Measurements from ENCODE around the gene SPEN. TPM values are rescaled to one million over a fixed set of nuclear protein-coding genes. Genes with fewer than 3 reads are reported as not detected.
"Not testable (repeated sequence)": the region's sequence is repeated elsewhere in the genome, so short reads cannot be mapped to it uniquely, and the experiment has no call there.

SPEN gene
- total and polyA plus RNA-seq, 2 experiments from 2014 or later, result 14.9 to 43.6 TPM

DNA sequence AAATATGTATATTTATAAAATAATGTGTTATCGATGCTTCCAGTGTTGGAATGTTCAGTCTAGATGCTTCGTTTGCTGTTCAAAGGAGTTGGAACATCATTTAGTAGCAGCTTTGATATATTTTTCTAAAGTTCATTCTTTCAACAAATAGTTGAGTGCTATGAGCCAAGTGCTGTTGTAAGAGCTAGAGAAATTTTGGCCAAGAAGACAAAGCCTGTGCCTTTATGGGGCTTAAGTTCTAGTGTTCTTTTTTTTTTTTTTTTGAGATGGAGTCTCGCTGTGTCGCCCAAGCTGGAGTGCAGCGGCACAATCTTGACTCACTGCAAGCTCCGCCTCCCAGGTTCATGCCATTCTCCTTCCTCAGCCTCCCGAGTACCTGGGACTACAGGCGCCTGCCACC, 78.9 kb downstream of the SPEN start:
- H3K4me3 Mint-ChIP-seq; H3K4me1 ChIP-seq (ENCODE audit: insufficient read depth); H3K9me2 ChIP-seq (ENCODE audit: insufficient read depth); H2AFZ ChIP-seq; H3K9me3 Mint-ChIP-seq; ATAC-seq; H3K79me2 ChIP-seq (replicated peaks; ENCODE audit: insufficient read depth); H3F3A ChIP-seq (replicated peaks; ENCODE audit: low read depth); H3K4me2 ChIP-seq; H4K20me1 ChIP-seq (replicated peaks; ENCODE audit: insufficient read depth); H3K4me1 Mint-ChIP-seq; H3K27me3 Mint-ChIP-seq (ENCODE audit: insufficient read depth, low read depth, poor library complexity); DNase-seq (ENCODE audit: low spot score); H3K27ac Mint-ChIP-seq; H3K27ac ChIP-seq (ENCODE audit: low read depth); H3K4me3 ChIP-seq; H3K27me3 ChIP-seq (ENCODE audit: insufficient read depth): not testable (repeated sequence)
- peaks cover 32% of the 10 kb centered on the region for H3K36me3 ChIP-seq (ENCODE audit: insufficient read depth)
- peaks cover 72% of the 10 kb centered on the region for H3K36me3 Mint-ChIP-seq (ENCODE audit: low read depth)

DNA sequence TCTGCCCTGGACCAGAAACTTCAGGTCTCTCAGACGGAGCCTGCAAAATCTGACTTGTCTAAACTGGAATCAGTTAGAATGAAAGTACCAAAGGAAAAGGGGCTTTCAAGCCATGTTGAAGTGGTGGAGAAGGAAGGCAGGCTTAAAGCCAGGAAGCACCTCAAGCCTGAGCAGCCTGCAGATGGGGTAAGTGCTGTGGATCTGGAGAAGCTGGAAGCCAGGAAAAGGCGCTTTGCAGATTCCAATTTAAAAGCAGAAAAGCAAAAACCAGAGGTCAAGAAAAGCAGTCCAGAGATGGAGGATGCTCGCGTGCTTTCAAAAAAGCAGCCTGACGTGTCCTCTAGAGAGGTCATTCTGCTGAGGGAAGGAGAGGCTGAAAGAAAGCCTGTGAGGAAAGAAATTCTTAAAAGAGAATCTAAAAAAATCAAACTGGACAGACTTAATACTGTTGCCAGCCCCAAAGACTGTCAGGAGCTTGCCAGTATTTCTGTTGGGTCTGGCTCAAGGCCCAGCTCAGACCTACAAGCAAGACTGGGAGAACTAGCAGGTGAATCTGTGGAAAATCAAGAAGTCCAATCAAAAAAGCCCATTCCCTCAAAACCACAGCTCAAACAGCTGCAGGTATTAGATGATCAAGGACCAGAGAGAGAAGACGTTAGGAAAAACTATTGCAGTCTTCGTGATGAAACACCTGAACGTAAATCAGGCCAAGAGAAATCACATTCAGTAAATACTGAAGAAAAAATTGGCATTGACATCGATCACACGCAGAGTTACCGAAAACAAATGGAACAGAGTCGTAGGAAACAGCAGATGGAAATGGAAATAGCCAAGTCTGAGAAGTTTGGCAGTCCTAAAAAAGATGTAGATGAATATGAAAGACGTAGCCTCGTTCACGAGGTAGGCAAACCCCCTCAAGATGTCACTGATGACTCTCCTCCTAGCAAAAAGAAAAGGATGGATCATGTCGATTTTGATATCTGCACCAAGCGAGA, 81.8 kb downstream of the SPEN start:
- no peaks in the 10 kb centered on the region for H3K27me3 ChIP-seq (ENCODE audit: insufficient read depth)
- no peak overlapping the region for H2AFZ ChIP-seq
- H3F3A ChIP-seq (replicated peaks; ENCODE audit: low read depth), result peaks cover 2% of the 10 kb centered on the region; the same call in 1 of the 2 replicates
- H3K9me2 ChIP-seq (ENCODE audit: insufficient read depth), result no peaks in the 10 kb centered on the region
- no peak for DNase-seq (ENCODE audit: low spot score)
- H4K20me1 ChIP-seq (replicated peaks; ENCODE audit: insufficient read depth), result peaks cover 10% of the 10 kb centered on the region
- Mint-ChIP-seq H3K9me3 (no peaks in the 10 kb centered on the region), H3K36me3 (ENCODE audit: low read depth) (peaks cover 76% of the 10 kb centered on the region), H3K27ac (no peak overlapping the region), H3K4me3 (no peak overlapping the region), H3K27me3 (ENCODE audit: insufficient read depth, low read depth, poor library complexity) (peaks cover 2% of the 10 kb centered on the region), H3K4me1 (peaks cover 5% of the 10 kb centered on the region)
- H3K36me3 ChIP-seq (ENCODE audit: insufficient read depth), result peaks cover 23% of the 10 kb centered on the region
- no peak for ATAC-seq
- no peak overlapping the region for H3K4me3 ChIP-seq
- no peak overlapping the region for H3K4me2 ChIP-seq
- no peak for TF ChIP-seq ZNF331 (CRISPR knock-in tag; IDR thresholded peaks at IDR 0.05; ENCODE audit: low read depth)
- no peak for TF ChIP-seq CREB1 (CRISPR knock-in tag; IDR thresholded peaks at IDR 0.05; ENCODE audit: low read depth)
- no peak for TF ChIP-seq JUNB (IDR thresholded peaks at IDR 0.05; ENCODE audit: unreplicated experiment)
- no peaks in the 10 kb centered on the region for H3K79me2 ChIP-seq (replicated peaks; ENCODE audit: insufficient read depth)
- 0 out of 2 replicates have a peak, but pooled peaks cover 2% of the 10 kb centered on the region for H3K4me1 ChIP-seq (ENCODE audit: insufficient read depth)
- no peak overlapping the region for H3K27ac ChIP-seq (ENCODE audit: low read depth)

DNA sequence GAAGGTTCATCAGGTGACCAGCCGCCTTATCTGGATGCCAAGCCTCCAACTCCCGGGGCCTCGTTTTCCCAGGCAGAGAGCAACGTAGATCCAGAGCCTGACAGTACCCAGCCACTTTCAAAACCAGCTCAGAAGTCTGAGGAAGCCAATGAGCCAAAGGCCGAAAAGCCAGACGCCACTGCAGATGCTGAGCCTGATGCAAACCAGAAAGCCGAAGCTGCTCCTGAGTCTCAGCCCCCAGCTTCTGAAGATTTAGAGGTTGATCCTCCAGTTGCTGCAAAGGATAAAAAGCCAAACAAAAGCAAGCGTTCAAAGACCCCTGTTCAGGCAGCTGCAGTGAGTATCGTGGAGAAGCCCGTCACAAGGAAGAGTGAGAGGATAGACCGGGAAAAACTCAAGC, 83.9 kb downstream of the SPEN start:
- no peaks in the 10 kb centered on the region for H3K9me3 Mint-ChIP-seq
- Histone ChIP-seq H4K20me1 (replicated peaks; ENCODE audit: insufficient read depth) (peaks cover 10% of the 10 kb centered on the region), H3K79me2 (replicated peaks; ENCODE audit: insufficient read depth) (no peaks in the 10 kb centered on the region), H3K36me3 (ENCODE audit: insufficient read depth) (peaks cover 23% of the 10 kb centered on the region), H3F3A (replicated peaks; ENCODE audit: low read depth) (peaks cover 2% of the 10 kb centered on the region; the same call in 1 of the 2 replicates), H3K4me1 (ENCODE audit: insufficient read depth) (no peaks in the 10 kb centered on the region), H3K4me2 (no peak overlapping the region), H3K27ac (ENCODE audit: low read depth) (no peak overlapping the region), H3K4me3 (no peak overlapping the region), H3K27me3 (ENCODE audit: insufficient read depth) (no peaks in the 10 kb centered on the region), H2AFZ (no peak overlapping the region), H3K9me2 (ENCODE audit: insufficient read depth) (no peaks in the 10 kb centered on the region)
- no peaks in the 10 kb centered on the region for H3K4me1 Mint-ChIP-seq
- H3K27me3 Mint-ChIP-seq (ENCODE audit: insufficient read depth, low read depth, poor library complexity), result peaks cover 11% of the 10 kb centered on the region
- ATAC-seq, result no peak
- no peak overlapping the region for H3K27ac Mint-ChIP-seq
- peaks cover 81% of the 10 kb centered on the region for H3K36me3 Mint-ChIP-seq (ENCODE audit: low read depth)
- no peak overlapping the region for H3K4me3 Mint-ChIP-seq
- no peak for DNase-seq (ENCODE audit: low spot score)
- no peak for TF ChIP-seq ZNF331 (CRISPR knock-in tag; IDR thresholded peaks at IDR 0.05; ENCODE audit: low read depth)
- TF ChIP-seq, protein P1, sequence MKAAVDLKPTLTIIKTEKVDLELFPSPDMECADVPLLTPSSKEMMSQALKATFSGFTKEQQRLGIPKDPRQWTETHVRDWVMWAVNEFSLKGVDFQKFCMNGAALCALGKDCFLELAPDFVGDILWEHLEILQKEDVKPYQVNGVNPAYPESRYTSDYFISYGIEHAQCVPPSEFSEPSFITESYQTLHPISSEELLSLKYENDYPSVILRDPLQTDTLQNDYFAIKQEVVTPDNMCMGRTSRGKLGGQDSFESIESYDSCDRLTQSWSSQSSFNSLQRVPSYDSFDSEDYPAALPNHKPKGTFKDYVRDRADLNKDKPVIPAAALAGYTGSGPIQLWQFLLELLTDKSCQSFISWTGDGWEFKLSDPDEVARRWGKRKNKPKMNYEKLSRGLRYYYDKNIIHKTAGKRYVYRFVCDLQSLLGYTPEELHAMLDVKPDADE (IDR thresholded peaks at IDR 0.05), result no peak
- no peak for TF ChIP-seq POLR2AphosphoS5 (IDR thresholded peaks at IDR 0.05; ENCODE audit: low read depth)
- no peak for TF ChIP-seq STAT1 (IDR thresholded peaks at IDR 0.05; ENCODE audit: unreplicated experiment)
- no peak for TF ChIP-seq NANOG (IDR thresholded peaks at IDR 0.05; ENCODE audit: borderline replicate concordance)
- TF ChIP-seq, protein P2, sequence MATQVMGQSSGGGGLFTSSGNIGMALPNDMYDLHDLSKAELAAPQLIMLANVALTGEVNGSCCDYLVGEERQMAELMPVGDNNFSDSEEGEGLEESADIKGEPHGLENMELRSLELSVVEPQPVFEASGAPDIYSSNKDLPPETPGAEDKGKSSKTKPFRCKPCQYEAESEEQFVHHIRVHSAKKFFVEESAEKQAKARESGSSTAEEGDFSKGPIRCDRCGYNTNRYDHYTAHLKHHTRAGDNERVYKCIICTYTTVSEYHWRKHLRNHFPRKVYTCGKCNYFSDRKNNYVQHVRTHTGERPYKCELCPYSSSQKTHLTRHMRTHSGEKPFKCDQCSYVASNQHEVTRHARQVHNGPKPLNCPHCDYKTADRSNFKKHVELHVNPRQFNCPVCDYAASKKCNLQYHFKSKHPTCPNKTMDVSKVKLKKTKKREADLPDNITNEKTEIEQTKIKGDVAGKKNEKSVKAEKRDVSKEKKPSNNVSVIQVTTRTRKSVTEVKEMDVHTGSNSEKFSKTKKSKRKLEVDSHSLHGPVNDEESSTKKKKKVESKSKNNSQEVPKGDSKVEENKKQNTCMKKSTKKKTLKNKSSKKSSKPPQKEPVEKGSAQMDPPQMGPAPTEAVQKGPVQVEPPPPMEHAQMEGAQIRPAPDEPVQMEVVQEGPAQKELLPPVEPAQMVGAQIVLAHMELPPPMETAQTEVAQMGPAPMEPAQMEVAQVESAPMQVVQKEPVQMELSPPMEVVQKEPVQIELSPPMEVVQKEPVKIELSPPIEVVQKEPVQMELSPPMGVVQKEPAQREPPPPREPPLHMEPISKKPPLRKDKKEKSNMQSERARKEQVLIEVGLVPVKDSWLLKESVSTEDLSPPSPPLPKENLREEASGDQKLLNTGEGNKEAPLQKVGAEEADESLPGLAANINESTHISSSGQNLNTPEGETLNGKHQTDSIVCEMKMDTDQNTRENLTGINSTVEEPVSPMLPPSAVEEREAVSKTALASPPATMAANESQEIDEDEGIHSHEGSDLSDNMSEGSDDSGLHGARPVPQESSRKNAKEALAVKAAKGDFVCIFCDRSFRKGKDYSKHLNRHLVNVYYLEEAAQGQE (IDR thresholded peaks at IDR 0.05; ENCODE audit: unreplicated experiment), result no peak
- TF ChIP-seq, protein P3, sequence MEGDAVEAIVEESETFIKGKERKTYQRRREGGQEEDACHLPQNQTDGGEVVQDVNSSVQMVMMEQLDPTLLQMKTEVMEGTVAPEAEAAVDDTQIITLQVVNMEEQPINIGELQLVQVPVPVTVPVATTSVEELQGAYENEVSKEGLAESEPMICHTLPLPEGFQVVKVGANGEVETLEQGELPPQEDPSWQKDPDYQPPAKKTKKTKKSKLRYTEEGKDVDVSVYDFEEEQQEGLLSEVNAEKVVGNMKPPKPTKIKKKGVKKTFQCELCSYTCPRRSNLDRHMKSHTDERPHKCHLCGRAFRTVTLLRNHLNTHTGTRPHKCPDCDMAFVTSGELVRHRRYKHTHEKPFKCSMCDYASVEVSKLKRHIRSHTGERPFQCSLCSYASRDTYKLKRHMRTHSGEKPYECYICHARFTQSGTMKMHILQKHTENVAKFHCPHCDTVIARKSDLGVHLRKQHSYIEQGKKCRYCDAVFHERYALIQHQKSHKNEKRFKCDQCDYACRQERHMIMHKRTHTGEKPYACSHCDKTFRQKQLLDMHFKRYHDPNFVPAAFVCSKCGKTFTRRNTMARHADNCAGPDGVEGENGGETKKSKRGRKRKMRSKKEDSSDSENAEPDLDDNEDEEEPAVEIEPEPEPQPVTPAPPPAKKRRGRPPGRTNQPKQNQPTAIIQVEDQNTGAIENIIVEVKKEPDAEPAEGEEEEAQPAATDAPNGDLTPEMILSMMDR (conservative IDR thresholded peaks at IDR 0.05; ENCODE audit: low read depth in 2 of 2), result no peak
- no peak for TF ChIP-seq EZH2 (IDR thresholded peaks at IDR 0.05; ENCODE audit: low read depth, unreplicated experiment)

All from GM23338 (cell line).